HepG2 (cell line): ENCODE data around the gene ANAPC16. TPM values are rescaled to one million over a fixed set of nuclear protein-coding genes. Genes with fewer than 3 reads are reported as not detected.

ENCODE experiments used
- ELF3 ChIP-seq: IDR thresholded peaks from 2 replicates; pipeline ENCODE4 v1.6.1; 2016; ENCODE audit warnings: missing genetic modification reagents, missing compliant biosample characterization
- HMGA1 ChIP-seq: sonication (generic); formaldehyde crosslinking; conservative IDR thresholded peaks from 2 replicates; pipeline ENCODE4 v1.4.0; 2020; ENCODE audit warnings: missing genetic modification reagents
- MED13 ChIP-seq: sonication (generic); formaldehyde crosslinking; IDR thresholded peaks from 2 replicates; pipeline ENCODE4 v1.5.0; 2020; ENCODE audit warnings: missing genetic modification reagents
- MXD4 ChIP-seq: IDR thresholded peaks from 2 replicates; pipeline ENCODE4 v1.6.1; 2016; ENCODE audit warnings: mild to moderate bottlenecking, missing biosample characterization, missing genetic modification reagents
- TEAD3 ChIP-seq: optimal IDR thresholded peaks from 2 replicates; pipeline ENCODE3; 2016; ENCODE audit warnings: borderline replicate concordance
- ZBTB7B ChIP-seq: sonication (generic); formaldehyde crosslinking; IDR thresholded peaks from 2 replicates; pipeline ENCODE4 v1.4.0; 2020; ENCODE audit warnings: missing genetic modification reagents
- ZFP1 ChIP-seq: IDR thresholded peaks from 2 replicates; pipeline ENCODE4 v1.6.1; 2016
- ZFP62 ChIP-seq: sonication (generic); formaldehyde crosslinking; IDR thresholded peaks from 2 replicates; pipeline ENCODE4 v1.4.0; 2020; ENCODE audit warnings: missing genetic modification reagents
- ZNF235 ChIP-seq: sonication (generic); formaldehyde crosslinking; IDR thresholded peaks from 2 replicates; pipeline ENCODE4 v1.8.1; 2023; ENCODE audit warnings: mild to moderate bottlenecking, missing genetic modification reagents, borderline replicate concordance
- ZSCAN25 ChIP-seq: sonication (generic); formaldehyde crosslinking; IDR thresholded peaks from 2 replicates; pipeline ENCODE4 v1.8.0; 2022; ENCODE audit warnings: mild to moderate bottlenecking, missing genetic modification reagents
- ZSCAN9 ChIP-seq: IDR thresholded peaks from 2 replicates; pipeline ENCODE4 v1.6.1; 2016; ENCODE audit warnings: borderline replicate concordance
- polyA plus RNA-seq, 8 experiments: library from polyadenylated mRNA; depleted of rRNA in 3 of 8; stranded (reverse) in 7 of 8; unstranded in 1 of 8; fragments of >200 nt; fragmentation: Illumina TruSeq in 4 of 8; extraction: Trizol in 4 of 8; gene quantifications; 2 replicates each; pipeline versions ENCODE4 v1.2.1 to v1.2.3, GENCODE V29; 2011 to 2016; ENCODE audit warnings: low read depth in 4 of 8, missing spikeins in 1 of 8, mixed read lengths in 1 of 8; ENCODE audit not compliant: insufficient read depth in 1 of 8
- total RNA-seq, 5 experiments: library from RNA; depleted of rRNA; stranded (reverse); fragments of >200 nt; fragmentation: Illumina TruSeq; extraction: Trizol; gene quantifications; 2 replicates each; pipeline ENCODE4 v1.2.3, GENCODE V29; 2016; ENCODE audit warnings: low read depth in 1 of 5
- TF ChIP-seq, protein P1 (sequence below): sonication (generic); formaldehyde crosslinking; IDR thresholded peaks from 2 replicates; pipeline ENCODE4 v1.5.1; 2020; ENCODE audit warnings: missing genetic modification reagents, mild to moderate bottlenecking, borderline replicate concordance
- TF ChIP-seq, protein P2 (sequence below): IDR thresholded peaks from 2 replicates; pipeline ENCODE4 v1.4.0; 2020; ENCODE audit warnings: mild to moderate bottlenecking, missing genetic modification reagents
- TF ChIP-seq, protein P3 (sequence below): sonication (generic); formaldehyde crosslinking; IDR thresholded peaks from 2 replicates; pipeline ENCODE4 v1.4.0; 2020; ENCODE audit warnings: missing genetic modification reagents, borderline replicate concordance
- TF ChIP-seq, protein P4 (sequence below): sonication (generic); formaldehyde crosslinking; IDR thresholded peaks from 2 replicates; pipeline ENCODE4 v1.4.0; 2020; ENCODE audit warnings: missing genetic modification reagents, borderline replicate concordance

Gene ANAPC16
- total and polyA plus RNA-seq, 2 of the 13 experiments (the other 11 are each of a cell fraction or from before 2014, with no cell fraction given), result 74.8 to 89.4 TPM

- TF ChIP-seq ZSCAN9 (CRISPR knock-in tag) (no peak), MXD4 (CRISPR knock-in tag) (no peak), ZFP1 (CRISPR knock-in tag) (no peak), MED13 (CRISPR knock-in tag) (no peak), ZBTB7B (peak; percentile 54; the same call in 1 of the 2 replicates), ELF3 (CRISPR knock-in tag) (no peak), ZNF235 (CRISPR knock-in tag) (no peak), HMGA1 (no peak), ZFP62 (CRISPR knock-in tag) (no peak), ZSCAN25 (CRISPR knock-in tag) (no peak), TEAD3 (CRISPR knock-in tag) (peak; percentile 32)
- TF ChIP-seq, protein P1, sequence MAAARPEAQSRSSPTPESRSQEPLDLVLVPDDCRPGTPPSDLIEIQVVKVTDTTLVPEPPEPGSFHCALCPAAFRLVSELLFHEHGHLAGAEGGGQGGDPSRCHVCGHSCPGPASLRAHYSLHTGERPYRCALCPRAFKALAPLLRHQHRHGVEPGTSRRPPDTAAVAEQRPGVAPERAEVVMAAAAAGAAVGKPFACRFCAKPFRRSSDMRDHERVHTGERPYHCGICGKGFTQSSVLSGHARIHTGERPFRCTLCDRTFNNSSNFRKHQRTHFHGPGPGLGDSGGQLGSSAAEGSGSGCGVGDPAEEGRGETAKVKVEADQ, result no peak
- TF ChIP-seq, protein P2, sequence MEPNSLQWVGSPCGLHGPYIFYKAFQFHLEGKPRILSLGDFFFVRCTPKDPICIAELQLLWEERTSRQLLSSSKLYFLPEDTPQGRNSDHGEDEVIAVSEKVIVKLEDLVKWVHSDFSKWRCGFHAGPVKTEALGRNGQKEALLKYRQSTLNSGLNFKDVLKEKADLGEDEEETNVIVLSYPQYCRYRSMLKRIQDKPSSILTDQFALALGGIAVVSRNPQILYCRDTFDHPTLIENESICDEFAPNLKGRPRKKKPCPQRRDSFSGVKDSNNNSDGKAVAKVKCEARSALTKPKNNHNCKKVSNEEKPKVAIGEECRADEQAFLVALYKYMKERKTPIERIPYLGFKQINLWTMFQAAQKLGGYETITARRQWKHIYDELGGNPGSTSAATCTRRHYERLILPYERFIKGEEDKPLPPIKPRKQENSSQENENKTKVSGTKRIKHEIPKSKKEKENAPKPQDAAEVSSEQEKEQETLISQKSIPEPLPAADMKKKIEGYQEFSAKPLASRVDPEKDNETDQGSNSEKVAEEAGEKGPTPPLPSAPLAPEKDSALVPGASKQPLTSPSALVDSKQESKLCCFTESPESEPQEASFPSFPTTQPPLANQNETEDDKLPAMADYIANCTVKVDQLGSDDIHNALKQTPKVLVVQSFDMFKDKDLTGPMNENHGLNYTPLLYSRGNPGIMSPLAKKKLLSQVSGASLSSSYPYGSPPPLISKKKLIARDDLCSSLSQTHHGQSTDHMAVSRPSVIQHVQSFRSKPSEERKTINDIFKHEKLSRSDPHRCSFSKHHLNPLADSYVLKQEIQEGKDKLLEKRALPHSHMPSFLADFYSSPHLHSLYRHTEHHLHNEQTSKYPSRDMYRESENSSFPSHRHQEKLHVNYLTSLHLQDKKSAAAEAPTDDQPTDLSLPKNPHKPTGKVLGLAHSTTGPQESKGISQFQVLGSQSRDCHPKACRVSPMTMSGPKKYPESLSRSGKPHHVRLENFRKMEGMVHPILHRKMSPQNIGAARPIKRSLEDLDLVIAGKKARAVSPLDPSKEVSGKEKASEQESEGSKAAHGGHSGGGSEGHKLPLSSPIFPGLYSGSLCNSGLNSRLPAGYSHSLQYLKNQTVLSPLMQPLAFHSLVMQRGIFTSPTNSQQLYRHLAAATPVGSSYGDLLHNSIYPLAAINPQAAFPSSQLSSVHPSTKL (CRISPR knock-in tag), result peak; percentile 86
- TF ChIP-seq, protein P3, sequence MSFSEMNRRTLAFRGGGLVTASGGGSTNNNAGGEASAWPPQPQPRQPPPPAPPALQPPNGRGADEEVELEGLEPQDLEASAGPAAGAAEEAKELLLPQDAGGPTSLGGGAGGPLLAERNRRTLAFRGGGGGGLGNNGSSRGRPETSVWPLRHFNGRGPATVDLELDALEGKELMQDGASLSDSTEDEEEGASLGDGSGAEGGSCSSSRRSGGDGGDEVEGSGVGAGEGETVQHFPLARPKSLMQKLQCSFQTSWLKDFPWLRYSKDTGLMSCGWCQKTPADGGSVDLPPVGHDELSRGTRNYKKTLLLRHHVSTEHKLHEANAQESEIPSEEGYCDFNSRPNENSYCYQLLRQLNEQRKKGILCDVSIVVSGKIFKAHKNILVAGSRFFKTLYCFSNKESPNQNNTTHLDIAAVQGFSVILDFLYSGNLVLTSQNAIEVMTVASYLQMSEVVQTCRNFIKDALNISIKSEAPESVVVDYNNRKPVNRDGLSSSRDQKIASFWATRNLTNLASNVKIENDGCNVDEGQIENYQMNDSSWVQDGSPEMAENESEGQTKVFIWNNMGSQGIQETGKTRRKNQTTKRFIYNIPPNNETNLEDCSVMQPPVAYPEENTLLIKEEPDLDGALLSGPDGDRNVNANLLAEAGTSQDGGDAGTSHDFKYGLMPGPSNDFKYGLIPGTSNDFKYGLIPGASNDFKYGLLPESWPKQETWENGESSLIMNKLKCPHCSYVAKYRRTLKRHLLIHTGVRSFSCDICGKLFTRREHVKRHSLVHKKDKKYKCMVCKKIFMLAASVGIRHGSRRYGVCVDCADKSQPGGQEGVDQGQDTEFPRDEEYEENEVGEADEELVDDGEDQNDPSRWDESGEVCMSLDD, result no peak
- TF ChIP-seq, protein P4, sequence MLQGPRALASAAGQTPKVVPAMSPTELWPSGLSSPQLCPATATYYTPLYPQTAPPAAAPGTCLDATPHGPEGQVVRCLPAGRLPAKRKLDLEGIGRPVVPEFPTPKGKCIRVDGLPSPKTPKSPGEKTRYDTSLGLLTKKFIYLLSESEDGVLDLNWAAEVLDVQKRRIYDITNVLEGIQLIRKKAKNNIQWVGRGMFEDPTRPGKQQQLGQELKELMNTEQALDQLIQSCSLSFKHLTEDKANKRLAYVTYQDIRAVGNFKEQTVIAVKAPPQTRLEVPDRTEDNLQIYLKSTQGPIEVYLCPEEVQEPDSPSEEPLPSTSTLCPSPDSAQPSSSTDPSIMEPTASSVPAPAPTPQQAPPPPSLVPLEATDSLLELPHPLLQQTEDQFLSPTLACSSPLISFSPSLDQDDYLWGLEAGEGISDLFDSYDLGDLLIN (CRISPR knock-in tag), result no peak
Measured at GRCh38 chr10:72251635-72252034, 35.8 kb downstream of the ANAPC16 start (continued).
